ENCODE data around the gene BCKDK.
"Not testable (repeated sequence)": the region's sequence is repeated elsewhere in the genome, so short reads cannot be mapped to it uniquely, and the experiment has no call there.

BCKDK gene

GRCh38 chr16:31144418-31144817 is 36.2 kb downstream of the BCKDK start:
- not testable (repeated sequence) for DNase-seq

DNA sequence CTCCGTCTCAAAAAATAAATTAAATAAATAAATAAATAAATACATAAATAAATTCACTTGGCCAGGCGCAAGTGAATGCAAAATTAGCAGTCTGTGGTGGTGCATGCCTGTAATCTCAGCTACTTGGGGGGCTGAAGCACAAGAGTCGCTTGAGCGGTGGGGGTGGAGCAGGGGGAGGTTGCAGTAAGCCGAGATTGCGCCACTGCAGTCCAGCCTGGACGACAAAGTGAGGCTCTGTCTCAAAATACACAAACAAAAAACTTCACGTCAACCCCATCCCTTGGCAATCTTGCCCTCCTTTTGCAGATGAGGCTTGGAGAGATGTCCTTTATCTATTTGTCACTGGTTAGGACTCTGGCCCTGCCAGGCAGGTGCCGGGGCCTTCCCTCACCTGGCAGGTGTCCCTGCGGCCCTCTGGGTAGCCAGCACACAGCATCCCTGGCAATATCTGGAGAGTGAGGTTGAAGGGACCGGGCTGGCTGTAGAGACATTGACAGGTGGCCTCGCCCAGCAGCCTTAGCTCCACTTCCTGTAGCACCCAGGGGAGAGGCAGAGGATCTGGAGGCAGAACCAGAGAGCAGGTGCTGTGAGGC is 37.3 kb downstream of the BCKDK start:
- no peak for DNase-seq

DNA sequence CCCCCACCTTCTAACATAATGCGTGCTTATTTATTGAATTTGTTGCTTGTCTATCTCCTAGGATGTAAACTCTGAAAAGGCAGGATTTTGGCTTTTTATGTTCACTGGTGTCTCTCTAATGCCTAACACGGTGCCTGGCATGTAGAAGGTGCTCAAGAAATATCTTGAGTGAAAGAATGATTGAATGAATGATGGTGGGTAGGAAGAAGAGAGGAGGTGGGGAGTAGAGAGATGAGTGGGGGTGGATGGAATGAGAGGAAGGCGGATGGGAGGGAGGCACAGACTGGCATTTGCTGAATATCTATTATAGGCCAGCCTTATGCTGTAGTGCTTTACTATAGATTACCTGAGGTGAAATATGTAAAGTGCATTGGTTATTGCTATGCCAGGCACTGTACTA is 39.4 kb downstream of the BCKDK start:
- no peak for DNase-seq

GRCh38 chr16:31148281-31148728 is 40.1 kb downstream of the BCKDK start:
- peak in 1 of 2 experiments; percentile 63 for DNase-seq

DNA sequence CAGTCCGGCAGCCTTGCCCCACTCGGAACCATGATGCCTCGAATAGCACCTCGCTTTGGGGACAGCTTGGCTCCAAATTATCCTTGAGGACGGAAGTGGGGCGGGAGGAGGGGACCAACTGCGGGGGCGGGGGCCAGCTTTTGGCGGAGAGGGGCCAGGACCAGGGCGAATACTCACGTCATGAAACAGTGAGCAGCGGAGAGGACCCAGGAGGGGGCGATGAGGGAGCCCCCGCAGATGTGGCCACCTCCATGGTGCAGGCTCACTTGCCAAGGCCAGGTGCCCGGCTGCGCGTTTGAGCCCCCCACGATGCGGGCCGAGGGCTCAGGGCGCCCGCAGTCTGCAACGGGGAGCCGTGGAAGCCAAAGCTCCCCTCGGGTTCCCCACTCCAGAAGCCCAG is 40.7 kb downstream of the BCKDK start:
- no peak for DNase-seq

DNA sequence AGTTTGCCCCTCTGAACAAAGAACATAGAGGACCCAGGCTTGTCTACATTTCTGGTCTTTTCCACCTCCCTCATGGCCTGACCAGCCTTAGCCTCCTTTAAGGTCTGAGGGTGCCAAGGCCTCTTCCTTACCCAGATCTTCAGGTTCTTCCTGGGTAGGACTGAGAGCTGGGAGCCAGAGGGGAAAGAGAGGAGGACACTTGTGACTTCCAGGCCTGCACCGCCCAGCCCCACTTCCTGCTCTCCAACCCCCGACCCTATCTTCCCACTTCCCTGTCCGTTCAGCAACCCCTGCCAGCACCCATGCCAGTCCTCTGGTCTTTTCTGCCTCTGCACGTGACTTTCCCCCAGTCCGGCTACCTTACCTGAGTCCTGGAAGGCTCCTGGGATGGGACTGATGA is 41.1 kb downstream of the BCKDK start:
- no peak for DNase-seq

DNA sequence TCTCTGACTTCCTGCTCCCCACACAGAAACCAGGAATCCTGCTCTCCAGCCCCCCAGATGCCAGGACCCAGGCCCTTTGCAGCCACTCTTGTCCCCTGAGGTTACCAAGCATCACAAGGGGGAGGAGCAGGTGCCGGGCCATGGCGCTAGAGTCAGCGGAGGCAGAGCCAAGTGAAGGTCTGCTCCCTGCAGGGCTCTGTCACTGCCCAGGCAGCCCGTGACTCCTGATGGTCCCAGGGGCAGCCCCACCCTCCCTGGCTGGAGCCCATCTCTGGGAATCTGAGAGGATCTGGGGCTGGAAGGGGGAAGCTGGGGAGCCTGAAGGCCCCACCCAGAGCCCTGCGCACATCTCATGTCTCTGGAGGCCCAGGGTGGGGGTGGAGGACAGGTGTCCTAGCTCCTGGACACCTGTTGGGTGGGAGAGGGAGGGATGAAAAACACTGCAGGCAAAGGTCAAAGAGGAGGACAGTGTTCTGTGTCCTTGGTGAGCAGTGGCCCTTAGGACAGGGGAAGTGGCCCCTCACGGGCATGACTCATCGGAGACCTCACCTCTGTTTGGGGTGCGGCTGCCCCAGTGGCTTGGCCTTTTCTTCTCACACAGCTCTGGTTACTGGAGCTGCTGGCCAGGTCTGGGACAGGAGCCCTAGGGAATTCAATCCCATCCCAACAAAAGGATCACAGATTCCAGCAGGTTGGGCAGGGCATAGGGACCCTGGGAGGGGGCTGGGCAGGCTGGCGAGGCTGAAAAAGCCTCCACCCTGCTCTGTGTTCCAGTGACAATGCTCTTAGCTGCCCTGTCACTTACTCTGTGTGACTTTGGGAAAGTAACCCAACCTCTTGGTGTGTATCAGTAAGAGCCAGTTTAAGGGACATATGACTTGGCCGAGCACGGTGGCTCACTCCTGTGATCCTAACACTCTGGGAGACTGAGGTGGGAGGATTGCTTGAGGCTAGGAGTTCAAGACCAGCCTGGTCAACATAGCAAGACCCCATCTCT is 42.0 kb downstream of the BCKDK start, which contains the start of gene PRSS36:
Gene PRSS36 (minus strand): TSS at position 173 of the 997 bp plus-strand sequence. CDS start 31 bp downstream, at position 142.
- DNase-seq: no peak

- not testable (repeated sequence) for DNase-seq
Observed at GRCh38 chr16:31150976-31151375, 42.8 kb downstream of the BCKDK start.

DNA sequence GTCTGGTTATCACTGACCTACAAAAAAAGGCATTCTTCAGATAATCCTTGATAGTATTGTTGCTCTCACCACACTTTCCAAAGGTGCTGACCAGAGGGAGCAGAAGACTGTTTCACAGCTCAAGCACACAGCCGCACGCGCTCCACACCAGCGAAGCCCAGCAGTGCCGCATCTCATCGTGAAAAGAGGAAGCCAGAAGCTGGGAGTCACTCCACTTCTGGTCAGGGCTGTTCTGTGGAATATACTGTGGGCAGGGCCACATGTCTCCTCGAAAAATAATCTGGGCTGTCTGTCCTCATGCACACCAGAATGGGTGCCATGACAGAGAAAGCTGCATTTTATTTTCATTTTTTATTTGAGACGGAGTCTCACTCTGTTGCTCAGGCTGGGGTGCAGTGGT is 49.0 kb downstream of the BCKDK start:
- peak in 1 of 2 experiments; percentile 18 for DNase-seq
